HG03575 (cell line): Measurements from ENCODE around the gene UBL4A.

ENCODE experiments used
- ATAC-seq: cut with Tn5 transposase; IDR thresholded peaks from one replicate; pipeline ENCODE4 v1.9.1; 2021; ENCODE audit not compliant: unreplicated experiment, insufficient number of reproducible peaks, low FRiP score; ENCODE audit errors: extremely low read depth

Gene UBL4A

GRCh38 chrX:154486396-154487207 is at the start of gene UBL4A:
Gene UBL4A, minus strand, starts transcription at chrX:154486615. Its CDS starts 31 bp downstream, at chrX:154486584.
- no peak for ATAC-seq

GRCh38 chrX:154535892-154536291 is 49.5 kb upstream of the UBL4A start:
- ATAC-seq, result no peak

DNA sequence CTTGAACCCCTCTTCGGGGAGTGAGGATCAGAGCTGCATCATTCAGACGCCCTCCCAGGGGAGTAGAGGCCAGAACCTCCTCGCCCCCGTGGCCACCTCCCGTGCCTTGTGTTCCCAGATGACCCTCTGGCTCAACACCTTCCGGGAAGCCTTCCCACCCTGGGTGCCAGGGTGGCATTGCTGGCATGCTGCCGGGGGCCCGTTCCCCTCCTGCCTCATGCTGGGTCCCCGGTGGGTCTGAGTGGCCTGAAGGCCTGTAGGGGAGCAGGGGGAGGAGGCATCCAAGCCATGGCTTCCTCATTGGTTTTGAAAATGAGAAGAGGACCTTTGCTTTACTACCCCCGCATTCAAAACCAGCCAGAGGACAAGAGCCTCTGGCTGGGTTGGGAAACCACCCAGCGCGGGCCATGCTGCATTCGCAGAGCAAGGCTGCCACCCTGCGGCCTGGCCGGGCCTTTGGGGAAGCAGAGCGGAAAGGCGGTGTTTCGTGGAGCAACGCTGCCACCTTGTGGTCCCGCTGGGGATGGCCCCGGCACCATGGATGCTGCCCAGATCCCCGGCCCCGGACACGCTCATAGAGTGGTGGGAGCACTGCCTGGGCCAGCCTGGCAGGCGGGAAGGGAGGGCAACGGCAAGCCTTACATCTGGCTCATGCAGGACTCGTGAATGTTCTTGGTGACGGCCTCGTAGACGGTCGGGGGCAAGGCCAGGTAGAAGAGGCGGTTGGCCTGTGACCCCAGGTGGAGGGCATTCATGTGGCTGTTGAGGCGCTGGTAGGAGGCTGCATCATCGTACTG is 48.3 kb upstream of the UBL4A start:
- peak; percentile 83 for ATAC-seq

DNA sequence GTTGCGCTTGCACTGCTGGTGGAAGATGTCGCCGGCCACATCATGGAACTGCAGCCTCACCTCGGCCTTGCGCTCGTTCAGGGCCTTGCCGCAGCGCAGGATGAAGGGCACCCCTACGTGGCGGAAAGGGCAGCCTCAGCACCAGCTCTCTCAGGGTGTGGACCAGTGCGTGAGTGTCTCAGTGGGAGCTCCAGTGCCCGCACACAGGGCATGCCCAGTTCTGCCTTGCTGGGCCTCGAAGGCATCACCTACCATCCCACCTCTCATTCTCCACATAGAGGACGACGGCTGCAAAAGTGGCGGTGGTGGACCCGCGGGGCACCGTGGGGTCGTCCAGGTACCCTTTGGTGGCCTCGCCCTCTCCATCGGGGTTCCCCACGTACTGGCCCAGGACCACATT is 46.3 kb upstream of the UBL4A start:
- ATAC-seq, result no peak

DNA sequence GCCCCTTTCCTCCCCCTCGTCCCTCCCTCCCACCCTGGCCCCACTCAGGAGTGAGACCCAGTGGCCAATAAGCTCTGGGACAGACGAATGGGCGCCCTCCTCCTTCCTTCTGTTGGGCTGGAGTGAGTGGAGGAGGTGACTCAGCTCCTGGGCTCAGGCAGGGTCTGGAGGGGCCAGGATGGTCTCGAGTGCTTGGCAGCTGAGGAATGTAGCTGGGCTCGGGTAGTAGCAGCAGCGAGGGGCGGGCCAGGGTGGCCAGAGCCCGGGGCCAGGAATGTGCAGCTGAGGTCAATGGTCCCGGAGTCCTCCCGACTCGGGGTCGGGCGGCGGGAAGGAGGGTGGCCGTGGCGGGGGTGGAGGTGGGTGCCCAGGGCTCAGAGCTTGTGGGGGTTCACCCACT is 45.2 kb upstream of the UBL4A start:
- no peak for ATAC-seq

- no peak for ATAC-seq
These were observed 43.9 kb upstream of the UBL4A start for GRCh38 chrX:154530286-154530685.

- no peak for ATAC-seq
These were observed 42.8 kb upstream of the UBL4A start for GRCh38 chrX:154529206-154529612.

GRCh38 chrX:154526901-154527675 is 40.7 kb upstream of the UBL4A start:
- no peak for ATAC-seq

GRCh38 chrX:154525606-154526490 is 39.4 kb upstream of the UBL4A start:
- no peak for ATAC-seq

GRCh38 chrX:154519389-154519788 is 33.0 kb upstream of the UBL4A start:
- ATAC-seq, result no peak

- ATAC-seq, result no peak
These were observed 30.8 kb upstream of the UBL4A start for GRCh38 chrX:154517101-154517781.

DNA sequence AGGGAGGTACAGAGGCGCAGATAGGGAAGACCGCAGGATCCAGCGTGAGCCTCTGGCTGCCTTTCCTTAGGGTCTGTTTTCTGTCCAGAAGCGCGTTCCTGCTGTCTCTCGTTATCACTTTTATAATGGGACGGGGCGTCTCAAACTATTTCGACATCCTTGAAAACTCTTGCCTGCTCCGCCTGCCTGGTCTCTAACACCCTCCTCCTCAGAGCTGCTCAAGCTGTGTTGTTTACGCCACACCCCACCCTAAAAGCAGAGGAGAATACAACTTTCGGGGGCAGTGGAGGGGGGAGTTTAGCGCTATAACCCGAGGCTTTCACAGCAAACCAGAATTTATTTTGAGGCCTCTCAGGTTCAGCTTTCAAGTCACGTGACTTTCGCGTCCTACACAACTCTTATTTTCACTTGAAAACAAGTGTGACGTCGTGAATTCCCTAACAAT is 30.3 kb upstream of the UBL4A start:
- no peak for ATAC-seq

- no peak for ATAC-seq
These were observed 29.7 kb upstream of the UBL4A start, which contains the start of gene FAM3A for GRCh38 chrX:154515966-154516655. Gene FAM3A, minus strand, starts transcription at chrX:154516232. Its CDS starts 460 bp downstream, at chrX:154515772.

DNA sequence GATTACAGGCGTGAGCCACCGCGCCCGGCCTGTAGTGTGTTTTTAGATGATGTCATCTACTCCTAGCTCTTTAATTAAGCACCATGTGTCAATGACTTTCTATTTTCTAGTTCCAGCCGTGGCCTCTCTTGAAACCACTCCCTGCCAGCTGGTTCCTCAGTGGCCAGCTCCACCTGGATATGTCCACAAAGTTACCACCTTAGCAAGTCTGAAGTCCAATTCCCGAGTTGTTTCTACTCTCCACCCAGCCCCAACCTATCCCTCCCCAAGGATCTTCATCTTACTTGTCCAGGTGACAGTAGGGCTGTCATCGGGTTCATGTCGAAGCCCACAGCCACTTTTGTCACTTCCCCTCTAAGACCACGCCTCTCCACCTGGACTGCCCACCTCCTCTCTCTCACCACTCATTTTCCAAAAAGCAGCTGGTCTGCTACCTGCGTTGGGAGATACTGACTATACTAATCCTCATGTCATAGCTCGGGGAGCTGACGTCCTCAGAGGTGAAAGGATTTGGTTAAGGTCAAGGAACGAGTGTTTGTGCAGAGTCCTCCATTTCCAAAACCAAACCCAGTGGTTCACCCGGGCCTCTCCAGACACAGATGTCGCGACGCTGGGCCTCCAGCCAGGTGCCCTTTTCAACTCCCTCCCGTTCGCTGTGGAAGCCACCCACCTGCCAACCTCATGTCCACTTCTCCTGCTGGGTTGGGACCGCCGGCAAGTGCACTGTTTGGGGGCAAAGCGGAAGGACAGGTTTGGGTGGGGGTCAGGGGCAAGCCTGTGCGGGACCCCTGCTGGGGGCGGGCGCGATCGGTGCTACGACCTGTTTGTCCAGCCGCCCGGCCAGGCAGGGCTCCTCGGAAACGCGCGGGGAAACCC is 28.9 kb upstream of the UBL4A start:
- ATAC-seq, result no peak

GRCh38 chrX:154513716-154514115 is 27.3 kb upstream of the UBL4A start:
- no peak for ATAC-seq

DNA sequence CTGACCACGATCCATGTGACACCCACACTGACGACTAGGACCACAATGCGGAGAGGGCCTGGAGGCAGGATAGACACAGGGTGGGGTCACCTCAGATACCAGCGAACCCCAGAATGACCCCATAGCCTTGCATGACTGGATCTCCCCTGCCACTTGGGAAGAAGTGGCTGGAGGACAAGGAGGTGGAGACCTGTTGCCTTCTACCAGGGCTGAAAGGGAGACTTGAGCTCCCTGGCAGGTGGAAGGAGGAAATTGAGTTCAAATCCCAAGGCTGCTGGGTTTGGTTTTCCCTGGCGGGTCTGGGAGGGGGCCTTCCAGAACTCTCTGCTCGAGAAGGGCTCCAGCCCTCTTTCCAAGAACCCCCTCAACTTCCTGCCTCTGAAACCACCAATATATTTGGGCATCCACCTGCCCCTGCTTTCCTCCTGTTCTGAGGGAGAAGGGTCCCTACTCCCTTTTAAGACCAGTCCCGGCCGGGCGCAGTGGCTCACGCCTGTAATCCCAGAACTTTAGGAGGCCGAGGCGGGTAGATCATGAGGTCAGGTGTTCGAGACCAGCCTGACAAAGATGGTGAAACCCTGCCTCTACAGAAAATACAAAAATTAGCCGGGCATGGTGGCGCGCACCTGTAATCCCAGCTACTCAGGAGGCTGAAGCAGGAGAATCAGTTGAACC is 26.6 kb upstream of the UBL4A start:
- no peak for ATAC-seq
